ENCODE results near the gene PLEKHF1. TPM values are rescaled to one million over a fixed set of nuclear protein-coding genes. Genes with fewer than 3 reads are reported as not detected.

PLEKHF1 gene
- total RNA-seq, 4 donors from 2014 or later = 8.2 to 16.5 (median 9.0) TPM

- Histone ChIP-seq H3K4me1 (no peaks in the 10 kb centered on the region), H3K36me3 (no peaks in the 10 kb centered on the region), H3K4me3 (no peak overlapping the region), H3K27ac (no peak overlapping the region), H3K27me3 (no peaks in the 10 kb centered on the region), H3K9me3 (no peaks in the 10 kb centered on the region)
- TF ChIP-seq CTCF (IDR thresholded peaks at IDR 0.05) = no peak
- no peak for DNase-seq
Observed at GRCh38 chr19:29639086-29639485, 26.2 kb upstream of the PLEKHF1 start.

GRCh38 chr19:29640231-29640630 lies 25.0 kb upstream of the PLEKHF1 start:
- Histone ChIP-seq H3K4me1 (no peaks in the 10 kb centered on the region), H3K36me3 (no peaks in the 10 kb centered on the region), H3K9me3 (no peaks in the 10 kb centered on the region), H3K4me3 (no peak overlapping the region), H3K27ac (no peak overlapping the region), H3K27me3 (no peaks in the 10 kb centered on the region)
- no peak for DNase-seq
- TF ChIP-seq POLR2A (IDR thresholded peaks at IDR 0.05) (no peak), CTCF (IDR thresholded peaks at IDR 0.05) (no peak)

GRCh38 chr19:29641597-29641996 lies 23.7 kb upstream of the PLEKHF1 start:
- no peaks in the 10 kb centered on the region for H3K27me3 ChIP-seq
- no peak for DNase-seq
- H3K4me3 ChIP-seq = no peak overlapping the region
- H3K4me1 ChIP-seq = no peaks in the 10 kb centered on the region
- H3K36me3 ChIP-seq = no peaks in the 10 kb centered on the region
- no peaks in the 10 kb centered on the region for H3K9me3 ChIP-seq
- TF ChIP-seq CTCF (IDR thresholded peaks at IDR 0.05) = no peak
- no peak for TF ChIP-seq POLR2A (IDR thresholded peaks at IDR 0.05)
- no peak overlapping the region for H3K27ac ChIP-seq

GRCh38 chr19:29643361-29643935 lies 21.8 kb upstream of the PLEKHF1 start:
- TF ChIP-seq CTCF (IDR thresholded peaks at IDR 0.05) = no peak
- TF ChIP-seq POLR2A (IDR thresholded peaks at IDR 0.05) = no peak
- no peaks in the 10 kb centered on the region for H3K36me3 ChIP-seq
- no peaks in the 10 kb centered on the region for H3K27me3 ChIP-seq
- no peaks in the 10 kb centered on the region for H3K4me1 ChIP-seq
- H3K4me3 ChIP-seq = no peak overlapping the region
- no peaks in the 10 kb centered on the region for H3K9me3 ChIP-seq
- DNase-seq = no peak
- no peak overlapping the region for H3K27ac ChIP-seq

GRCh38 chr19:29644210-29644609 lies 21.1 kb upstream of the PLEKHF1 start:
- Histone ChIP-seq H3K4me3 (no peak overlapping the region), H3K27ac (no peak overlapping the region), H3K9me3 (no peaks in the 10 kb centered on the region), H3K36me3 (no peaks in the 10 kb centered on the region), H3K4me1 (no peaks in the 10 kb centered on the region), H3K27me3 (no peaks in the 10 kb centered on the region)
- TF ChIP-seq CTCF (IDR thresholded peaks at IDR 0.05) = no peak
- no peak for TF ChIP-seq POLR2A (IDR thresholded peaks at IDR 0.05)
- DNase-seq = no peak

GRCh38 chr19:29645491-29645867 lies 19.8 kb upstream of the PLEKHF1 start:
- H3K4me3 ChIP-seq = no peak overlapping the region
- DNase-seq = no peak

More at GRCh38 chr19:29645491-29645867, 19.8 kb upstream of the PLEKHF1 start:
- Histone ChIP-seq H3K4me1 (no peaks in the 10 kb centered on the region), H3K9me3 (no peaks in the 10 kb centered on the region), H3K27me3 (no peaks in the 10 kb centered on the region), H3K36me3 (no peaks in the 10 kb centered on the region), H3K27ac (no peak overlapping the region)
- TF ChIP-seq CTCF (IDR thresholded peaks at IDR 0.05) (no peak), POLR2A (IDR thresholded peaks at IDR 0.05) (no peak)
